COLO829 (cell line): ENCODE data around the gene GHRL.

Source experiments
- DNase-seq: peaks from one replicate; pipeline ENCODE4 v3.0.0; 2012; ENCODE audit warnings: low spot score

Gene GHRL, protein sequence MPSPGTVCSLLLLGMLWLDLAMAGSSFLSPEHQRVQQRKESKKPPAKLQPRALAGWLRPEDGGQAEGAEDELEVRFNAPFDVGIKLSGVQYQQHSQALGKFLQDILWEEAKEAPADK

GRCh38 chr3:10292505-10293419 lies at the start of gene GHRL:
TSS of gene GHRL (minus strand) at chr3:10292947. CDS start at chr3:10290180, 2,767 bp downstream.
- DNase-seq: peak; percentile 18

GRCh38 chr3:10341901-10342398 lies 49.2 kb upstream of the GHRL start:
- no peak for DNase-seq

GRCh38 chr3:10340476-10340875 lies 47.7 kb upstream of the GHRL start:
- no peak for DNase-seq

GRCh38 chr3:10340046-10340445 lies 47.3 kb upstream of the GHRL start:
- DNase-seq: no peak

- DNase-seq: no peak
These were observed 46.7 kb upstream of the GHRL start for GRCh38 chr3:10339376-10339955.

DNA sequence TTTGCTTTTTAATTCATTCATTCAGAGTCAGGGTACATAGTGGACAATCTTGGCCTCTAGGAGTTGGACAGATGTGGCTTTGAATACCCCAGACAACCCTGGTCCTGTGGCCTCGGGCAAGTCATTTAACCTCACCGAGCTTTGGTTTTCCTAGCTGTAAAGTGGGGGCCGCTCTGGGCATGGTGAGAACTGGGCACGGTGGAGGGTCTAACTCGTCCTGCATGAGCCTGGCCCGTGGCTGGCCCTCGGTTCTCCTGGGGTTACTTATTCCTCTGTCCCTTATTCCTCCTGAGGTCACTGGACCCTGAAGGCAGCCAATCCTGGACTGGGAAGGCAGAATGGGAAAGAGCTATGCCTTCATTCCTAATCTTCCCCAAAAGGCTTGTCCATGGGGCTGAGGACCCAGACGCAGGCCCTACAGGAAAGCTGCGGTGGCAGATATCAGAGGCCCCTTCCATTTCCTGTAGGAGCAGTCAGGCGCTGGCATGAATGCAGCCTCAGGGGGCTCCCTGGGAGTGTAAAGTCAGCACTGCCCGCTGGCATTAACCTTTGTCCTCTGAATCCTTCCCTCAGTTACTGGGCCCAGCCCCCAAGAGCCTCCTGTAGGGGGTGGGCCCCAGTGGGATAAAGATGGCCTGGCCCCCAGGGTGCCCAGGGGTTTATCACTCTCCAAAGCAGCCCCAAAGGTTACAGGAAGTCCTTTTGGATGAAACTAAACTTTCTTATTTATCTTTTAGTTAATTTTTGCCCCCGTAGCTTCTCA lies 46.0 kb upstream of the GHRL start:
- DNase-seq: no peak

DNA sequence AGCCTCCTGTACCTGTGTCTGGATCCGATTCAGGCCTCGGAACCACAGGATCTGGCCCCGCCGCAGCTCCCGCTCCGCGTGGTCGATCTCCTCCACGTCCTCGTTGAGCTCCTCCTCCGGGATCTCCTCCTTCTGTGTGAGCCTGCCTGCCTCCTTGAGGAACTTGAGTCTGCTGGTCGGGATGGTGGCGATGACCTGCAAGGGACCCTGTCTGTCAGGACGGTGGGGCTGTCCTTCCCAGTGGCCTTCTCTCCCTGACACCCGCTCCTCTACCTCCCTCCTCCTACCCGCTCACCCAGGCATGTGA lies 45.4 kb upstream of the GHRL start:
- no peak for DNase-seq

GRCh38 chr3:10337323-10338163 lies 44.8 kb upstream of the GHRL start:
- DNase-seq: no peak

GRCh38 chr3:10336761-10337160 lies 44.0 kb upstream of the GHRL start:
- no peak for DNase-seq

DNA sequence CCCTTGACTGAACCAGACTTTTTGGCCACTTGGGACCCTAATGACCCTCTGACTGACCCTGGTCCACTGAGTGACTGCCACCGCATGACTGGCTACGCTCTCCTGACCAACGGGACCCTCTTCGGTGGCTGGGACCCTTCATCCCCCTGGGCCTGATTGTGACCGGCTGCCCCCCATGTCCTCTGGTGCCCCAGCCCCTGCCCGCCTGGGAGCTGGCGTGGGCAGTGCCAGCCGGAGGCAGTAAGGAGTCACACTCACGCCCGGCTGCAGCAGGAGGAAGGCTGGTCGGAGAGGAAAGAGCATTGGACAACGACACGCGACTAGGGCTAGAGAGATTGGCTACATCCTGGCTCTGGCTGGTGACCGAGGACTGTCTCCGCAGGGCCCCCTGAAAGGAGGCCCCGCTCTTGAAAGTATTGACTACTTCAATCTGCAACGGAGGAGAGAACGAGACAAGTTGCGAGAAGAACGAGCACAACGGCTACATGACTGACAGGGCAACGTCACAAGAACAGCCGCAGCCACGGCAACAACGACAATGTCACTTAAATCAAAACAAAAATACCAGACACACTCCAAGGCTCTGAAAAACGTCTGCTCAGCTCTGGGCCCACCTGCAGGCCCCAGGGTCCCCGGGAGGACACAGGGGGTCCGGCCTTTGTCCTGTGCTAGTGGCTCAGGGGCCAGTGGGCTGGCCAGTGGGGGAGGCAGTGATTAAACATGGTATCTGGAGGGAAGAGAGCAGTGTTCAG lies 43.3 kb upstream of the GHRL start:
- no peak for DNase-seq

DNA sequence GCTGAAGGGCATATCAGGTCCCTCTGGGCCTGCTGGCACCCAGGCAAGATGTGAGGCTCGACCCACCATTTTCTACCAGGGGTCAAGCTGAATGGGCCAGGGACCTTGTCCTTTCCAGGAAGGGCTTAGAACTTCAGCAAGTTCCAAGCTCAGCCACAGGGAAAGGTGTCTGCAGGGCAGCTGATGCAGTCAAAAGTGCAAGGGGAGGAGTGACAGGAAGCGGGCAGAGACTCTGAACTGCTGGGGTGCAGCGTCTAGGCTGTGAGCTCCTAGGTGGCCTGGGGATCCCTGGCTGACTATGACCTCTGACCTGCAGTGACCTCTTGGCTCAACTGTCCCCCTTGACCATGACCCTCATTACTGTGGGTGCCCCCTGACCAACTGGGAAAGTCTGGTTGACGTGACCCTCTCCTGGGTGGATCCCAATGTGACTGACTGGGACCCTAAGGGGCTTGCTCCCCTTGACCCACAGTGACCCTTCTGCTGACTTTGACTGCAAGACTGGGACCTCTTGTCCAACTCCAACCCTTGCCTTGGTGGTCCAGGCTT lies 42.5 kb upstream of the GHRL start:
- DNase-seq: no peak

DNA sequence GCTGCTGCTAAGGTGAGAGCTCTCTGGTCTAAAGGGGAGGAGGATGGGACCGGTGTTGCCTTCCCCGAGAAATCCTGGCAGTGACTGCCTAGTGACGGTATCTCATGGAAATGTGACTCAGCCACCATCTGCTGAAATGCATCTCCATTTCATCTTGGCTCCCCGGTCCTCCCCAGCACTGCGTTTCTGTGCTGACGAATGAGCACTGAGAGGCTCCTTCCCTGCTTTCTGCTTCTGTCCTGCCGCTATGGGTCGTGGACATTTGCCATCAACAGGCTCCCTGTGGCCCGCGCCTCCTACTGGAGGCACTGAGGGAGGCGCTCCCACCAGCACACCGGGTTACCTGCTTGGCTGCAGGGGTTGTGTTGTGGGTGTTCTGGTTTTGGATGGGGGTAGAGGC lies 41.7 kb upstream of the GHRL start:
- DNase-seq: no peak

GRCh38 chr3:10334042-10334441 lies 41.3 kb upstream of the GHRL start:
- no peak for DNase-seq

GRCh38 chr3:10333349-10333650 lies 40.6 kb upstream of the GHRL start:
- DNase-seq: no peak

DNA sequence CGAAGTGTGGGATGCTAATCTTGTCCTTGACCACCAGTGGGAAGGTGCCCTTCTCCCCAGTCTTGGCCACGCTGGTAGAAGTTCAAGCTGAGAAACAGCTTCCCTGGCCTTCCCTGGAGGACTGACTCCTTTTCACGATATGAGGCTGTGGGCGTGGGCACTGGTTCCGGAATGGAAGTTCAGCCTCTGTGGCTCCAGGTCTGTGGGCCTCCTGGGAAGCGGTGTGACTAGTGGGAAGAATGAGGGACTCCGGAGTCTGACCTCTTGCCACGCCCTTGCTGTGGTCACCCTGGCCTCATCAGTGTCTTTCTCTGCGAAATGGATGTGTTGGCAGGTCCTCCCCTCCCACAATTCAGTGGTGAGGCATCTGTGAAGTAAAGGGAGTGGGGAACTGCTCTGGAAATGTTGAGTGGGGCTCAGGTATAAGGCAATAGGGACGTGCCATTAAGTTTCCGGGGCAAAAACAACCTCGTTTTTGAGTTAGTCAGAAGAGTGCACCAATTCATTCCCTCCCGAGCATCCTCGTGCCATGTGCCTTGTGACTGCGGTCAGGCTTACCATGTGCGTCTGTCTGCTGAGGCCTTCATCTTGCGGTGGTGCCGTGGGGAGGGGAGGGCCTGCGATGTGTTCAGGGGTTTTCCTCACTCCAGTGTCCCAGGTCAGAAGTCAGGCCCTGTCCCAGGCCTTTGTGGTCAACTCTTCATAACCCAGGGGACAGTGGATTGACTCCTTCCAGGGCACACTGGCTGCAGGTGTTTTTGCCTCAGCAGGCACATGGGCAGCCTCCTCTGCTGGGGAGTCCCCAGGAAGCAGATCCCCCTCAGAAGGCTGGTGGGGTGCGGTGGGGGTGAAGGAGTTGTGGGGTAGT lies 40.0 kb upstream of the GHRL start:
- DNase-seq: no peak

GRCh38 chr3:10331320-10331719 lies 38.6 kb upstream of the GHRL start:
- DNase-seq: no peak

DNA sequence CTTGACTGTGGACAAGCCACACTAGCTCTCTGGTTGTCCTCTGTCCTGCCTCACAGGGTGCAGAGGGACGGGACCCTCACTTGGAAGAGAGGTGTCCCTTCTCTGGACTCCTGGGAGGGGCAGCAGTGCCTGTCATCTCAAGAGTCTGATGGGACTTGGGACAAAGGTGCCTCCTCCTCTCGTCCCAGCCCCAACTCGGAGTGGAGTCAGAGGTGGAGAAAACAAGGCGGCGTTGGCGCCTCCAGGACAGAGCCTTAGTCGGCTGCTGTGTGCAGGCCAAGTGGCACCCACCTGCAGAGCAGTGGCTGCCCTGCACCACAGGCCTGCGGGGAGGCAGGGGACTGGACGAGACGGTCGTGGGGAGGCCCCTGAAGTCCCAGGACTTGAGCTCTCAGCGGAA lies 37.6 kb upstream of the GHRL start:
- DNase-seq: no peak

DNA sequence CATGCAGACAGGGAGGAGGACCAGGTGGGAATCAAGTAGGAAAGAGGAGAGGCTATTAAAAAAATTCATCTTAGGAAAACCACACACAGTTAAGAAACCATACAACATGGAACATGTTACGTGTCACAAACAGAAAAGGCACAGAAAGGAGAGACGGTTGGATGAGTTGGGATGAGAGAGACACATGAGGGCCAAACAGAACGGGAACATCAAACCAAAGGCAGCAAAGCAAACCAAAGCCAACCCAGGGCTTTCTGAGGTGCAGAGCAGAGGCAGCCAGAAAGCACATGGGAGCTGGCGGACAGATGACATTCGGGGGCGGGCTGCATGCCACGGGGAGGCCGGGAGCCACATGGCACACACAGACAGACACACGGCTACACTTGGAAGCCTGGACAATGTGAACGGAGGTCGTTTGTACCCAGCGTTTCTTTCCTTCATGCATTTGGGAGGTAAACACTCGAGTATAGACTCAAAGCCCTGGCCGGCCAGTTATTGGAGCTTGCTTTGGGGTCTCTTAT lies 36.8 kb upstream of the GHRL start:
- DNase-seq: no peak

DNA sequence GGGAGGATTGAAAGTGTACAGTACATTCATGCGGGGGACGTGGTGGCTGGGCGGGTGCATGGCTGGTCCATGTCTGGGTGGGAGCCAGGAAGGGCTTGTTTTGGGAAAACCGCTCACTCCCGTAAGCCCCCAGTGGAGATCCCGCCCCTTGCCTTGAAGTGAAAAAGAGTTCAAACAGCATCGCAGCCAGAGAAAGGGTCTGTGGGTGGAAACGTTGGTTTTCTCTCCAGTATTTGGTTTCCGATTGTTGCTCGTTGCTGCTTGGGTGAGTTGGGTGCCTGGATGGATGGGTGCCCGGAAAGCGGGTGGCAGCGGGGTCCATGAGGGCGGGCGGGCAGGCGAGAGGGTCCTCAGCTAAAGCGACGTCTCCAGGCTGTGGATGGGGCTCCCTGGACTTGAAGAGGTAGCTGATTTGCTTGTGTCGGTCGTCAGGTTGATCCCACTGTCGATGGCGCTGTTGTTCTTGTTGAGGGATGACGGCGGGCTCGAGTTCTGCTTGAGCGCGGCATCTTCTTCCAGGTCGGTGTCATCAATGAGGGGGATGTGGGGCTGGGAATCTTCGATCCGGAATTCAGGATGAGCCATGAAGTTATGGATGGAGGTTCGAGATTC lies 35.8 kb upstream of the GHRL start:
- no peak for DNase-seq
